ENCODE results near the gene ARFGAP2. TPM values are rescaled to one million over a fixed set of nuclear protein-coding genes. Genes with fewer than 3 reads are reported as not detected.

ARFGAP2 gene
- total and polyA plus RNA-seq, 9 of the 15 experiments (the other 6 are each of a cell fraction or from before 2014, with no cell fraction given), result 29.1 to 140 (median 90.1) TPM

GRCh38 chr11:47161134-47161854, 15.4 kb downstream of the ARFGAP2 start (continued):
- TF ChIP-seq MYNN (IDR thresholded peaks at IDR 0.05) (0 out of 2 replicates have a peak, but pooled peaks have one; percentile 41), MYNN (CRISPR knock-in tag; IDR thresholded peaks at IDR 0.05) (no peak), RBFOX2 (IDR thresholded peaks at IDR 0.05; ENCODE audit: low read depth, low read length) (peak; percentile 28; the same call in 1 of the 2 replicates), CREM (IDR thresholded peaks at IDR 0.05; ENCODE audit: low read depth) (0 out of 2 replicates have a peak, but pooled peaks have one; percentile 37)

GRCh38 chr11:47160753-47161133, 15.9 kb downstream of the ARFGAP2 start:
- no peaks in the 10 kb centered on the region for H3K27me3 ChIP-seq (ENCODE audit: control insufficient read depth in 2 of 2, insufficient read depth in 2 of 2, low read length in 2 of 2)
- ChIA-PET CTCF (ENCODE audit: low intra/inter-chr PET ratio) (interaction anchor here (0.5 to 3.9 kb wide), 5 partner anchors 98 to 334 kb away, joined by 3 to 27 read pairs (median 3); no protein-coding TSS in a partner anchor), POLR2A (interaction anchor here (0.7 to 1.2 kb wide), 3 partner anchors 12 to 54 kb away, joined by 3 to 5 read pairs (median 3); partner anchors contain the start of gene DDB2)
- FAIRE-seq, result no peak
- no peak overlapping the region for H3K4me3 ChIP-seq
- DNase-seq (ENCODE audit: extremely low read depth in 1 of 4, low spot score in 3 of 4), result peak in 1 of 4 experiments; percentile 16
- peaks cover 27% of the 10 kb centered on the region; the same call in 2 of the 3 replicates for H3K36me3 ChIP-seq (ENCODE audit: control insufficient read depth, insufficient read depth, low read length)
- no TSS peak for BruUV-seq (replicated peaks)
- intact Hi-C loops (cut with micrococcal nuclease), result loop anchor here (2.0 kb wide), 1 partner anchor 272 kb away; no protein-coding TSS in a partner anchor
- H3K9ac ChIP-seq (ENCODE audit: insufficient read depth in 1 of 2, low read depth in 2 of 2, low read length in 2 of 2), result peak overlapping the region in 1 of 2 experiments; percentile 30; a peak in 1 of 4 replicates
- H3K27ac ChIP-seq (ENCODE audit: extremely low read depth, low read depth, low read length), result no peak overlapping the region
- peaks cover 17% of the 10 kb centered on the region for H4K20me1 ChIP-seq (replicated peaks; ENCODE audit: control insufficient read depth, insufficient read depth, low read length)
- H3K4me1 ChIP-seq (replicated peaks in 1 of 2; ENCODE audit: control insufficient read depth in 2 of 2, insufficient read depth in 2 of 2, low read length in 2 of 2), result peaks cover 0 to 21% of the 10 kb centered on the region in 2 experiments; a peak in 2 of 5 replicates
- H3K4me2 ChIP-seq (ENCODE audit: insufficient read depth, low read length), result no peak overlapping the region
- no peaks in the 10 kb centered on the region for H3K79me2 ChIP-seq (ENCODE audit: control insufficient read depth, insufficient read depth, low read length)
- no peak overlapping the region for H2AFZ ChIP-seq (ENCODE audit: low read depth, low read length)
- in situ Hi-C loops (cut with MboI), result loop anchor here (5.0 kb wide), 1 partner anchor 273 kb away; no protein-coding TSS in a partner anchor
- H3K9me1 ChIP-seq (ENCODE audit: control insufficient read depth, insufficient read depth, low read length), result peaks cover 2% of the 10 kb centered on the region
- no peak for TF ChIP-seq ZBTB34 (CRISPR knock-in tag; IDR thresholded peaks at IDR 0.05)
- WGBS (ENCODE audit: insufficient coverage, low coverage, missing lambda C conversion rate), result 90% methylated on average over 2 of the region's 5 CpGs
- H3K9me3 ChIP-seq (replicated peaks; ENCODE audit: control insufficient read depth, insufficient read depth, low read depth, low read length), result no peaks in the 10 kb centered on the region
- peak; percentile 4; the same call in 2 of the 3 replicates for ATAC-seq
